GDM1 (cell line): ENCODE data around the gene FAM193B.

Experiments
- DNase-seq: peaks from one replicate; lab custom pipeline; 2025; lab: John Stamatoyannopoulos, UW

The FAM193B gene

GRCh38 chr5:177500685-177501522 is 53.5 kb downstream of the FAM193B start:
- DNase-seq, result peak; percentile 62

DNA sequence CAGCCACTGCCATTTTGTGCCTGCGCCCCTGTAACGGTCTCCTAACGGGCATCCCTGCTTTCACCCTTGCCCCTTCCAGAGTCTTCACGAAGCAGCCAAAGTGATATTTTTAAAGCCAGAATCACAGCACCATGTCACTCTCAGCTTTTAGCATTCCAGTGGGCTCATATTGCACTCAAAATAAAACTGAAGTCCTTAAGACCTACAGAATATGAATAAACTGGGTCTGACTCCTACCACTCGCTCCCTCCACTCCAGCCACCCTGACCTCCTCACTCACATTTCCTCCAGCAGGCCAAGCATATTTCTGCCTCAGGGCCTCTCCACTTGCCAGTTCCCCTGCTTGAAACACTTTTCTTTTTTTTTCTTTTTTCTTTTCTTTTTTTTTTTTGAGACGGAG is 54.5 kb downstream of the FAM193B start:
- DNase-seq, result no peak

GRCh38 chr5:177498013-177498787 is 56.2 kb downstream of the FAM193B start:
- DNase-seq, result no peak

DNA sequence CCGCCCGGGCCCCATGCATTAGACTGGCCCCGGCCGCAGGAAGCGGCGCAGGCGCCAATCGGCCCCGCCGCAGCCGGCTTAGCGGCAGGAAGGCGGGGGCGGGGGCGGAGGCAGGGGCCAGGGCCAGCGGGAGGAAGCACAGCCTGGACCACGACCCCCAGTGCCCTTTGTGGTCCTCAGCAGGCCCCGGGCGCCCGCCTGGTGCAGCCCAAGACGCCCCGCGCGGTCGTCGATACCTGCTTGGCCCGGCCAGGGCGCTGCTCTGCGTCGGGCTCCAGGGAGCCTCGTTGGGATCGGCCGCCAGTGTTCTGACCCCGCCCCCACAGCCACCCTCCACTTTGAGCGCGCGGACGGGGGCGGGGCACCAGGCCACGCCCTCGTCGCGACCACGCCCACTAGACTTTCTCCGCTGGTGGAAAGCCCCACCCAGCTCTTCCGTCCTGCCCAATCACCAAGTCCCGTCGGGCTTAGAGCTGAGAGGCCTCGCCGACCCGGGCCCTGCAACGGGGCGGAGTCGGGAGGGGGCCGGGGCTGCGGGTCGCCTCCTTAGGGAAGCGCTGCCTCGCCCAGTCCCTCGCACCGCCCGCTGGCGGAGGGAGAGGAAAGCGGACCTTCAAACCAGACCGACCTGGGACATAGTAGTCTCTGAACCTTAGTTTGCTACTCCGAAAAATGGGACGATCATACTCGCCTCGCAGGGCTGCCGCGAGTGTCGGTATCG is 56.9 kb downstream of the FAM193B start, which contains the start of gene PDLIM7:
Gene PDLIM7 (minus strand): TSS at position 313 of the 721 bp plus-strand sequence. CDS start 1,092 bp downstream, outside the sequence.
- peak; percentile 96 for DNase-seq

- DNase-seq, result peak; percentile 56
Observed at GRCh38 chr5:177496727-177497291, 57.6 kb downstream of the FAM193B start.

- DNase-seq, result no peak
Observed at GRCh38 chr5:177496070-177496726, 58.2 kb downstream of the FAM193B start.

DNA sequence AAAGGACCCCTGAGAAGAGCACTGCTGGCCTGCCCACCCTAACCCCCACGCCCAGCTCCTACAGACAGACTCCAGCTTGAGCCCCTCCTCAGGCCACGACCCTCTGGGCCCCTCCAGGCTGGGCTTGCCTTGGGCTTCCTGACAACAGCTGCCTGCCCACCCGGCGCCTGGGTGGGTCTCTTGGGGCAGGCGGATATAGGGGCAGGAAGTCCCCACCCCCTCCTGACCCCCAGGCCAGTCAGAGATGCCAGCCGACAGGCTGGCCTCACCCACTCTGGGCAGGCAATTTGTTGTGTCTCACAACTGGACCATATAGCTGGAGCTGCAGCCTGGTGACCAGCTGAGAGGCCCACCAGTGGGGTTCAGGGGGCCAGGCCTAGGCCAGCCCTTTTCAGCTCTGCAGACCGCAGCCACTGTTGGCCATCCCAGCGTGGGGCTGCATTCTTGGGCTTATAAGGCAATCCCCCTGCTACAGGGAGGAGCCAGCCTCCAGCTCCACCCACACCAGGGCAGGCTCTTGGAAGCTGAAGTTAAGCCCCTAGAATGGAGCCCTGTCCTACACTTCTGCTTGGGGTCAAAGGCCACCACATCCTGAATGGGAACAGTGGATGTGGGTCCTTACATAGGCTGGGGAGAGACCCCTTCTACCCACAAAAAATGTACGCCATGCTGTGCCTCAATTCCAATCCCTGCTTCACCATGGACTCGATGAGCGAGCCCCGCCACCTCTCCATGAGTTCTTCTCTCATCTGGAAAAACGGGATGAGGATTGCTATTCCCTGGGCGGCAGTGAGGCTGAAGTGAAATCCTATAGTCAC is 58.9 kb downstream of the FAM193B start:
- peak; percentile 42 for DNase-seq

DNA sequence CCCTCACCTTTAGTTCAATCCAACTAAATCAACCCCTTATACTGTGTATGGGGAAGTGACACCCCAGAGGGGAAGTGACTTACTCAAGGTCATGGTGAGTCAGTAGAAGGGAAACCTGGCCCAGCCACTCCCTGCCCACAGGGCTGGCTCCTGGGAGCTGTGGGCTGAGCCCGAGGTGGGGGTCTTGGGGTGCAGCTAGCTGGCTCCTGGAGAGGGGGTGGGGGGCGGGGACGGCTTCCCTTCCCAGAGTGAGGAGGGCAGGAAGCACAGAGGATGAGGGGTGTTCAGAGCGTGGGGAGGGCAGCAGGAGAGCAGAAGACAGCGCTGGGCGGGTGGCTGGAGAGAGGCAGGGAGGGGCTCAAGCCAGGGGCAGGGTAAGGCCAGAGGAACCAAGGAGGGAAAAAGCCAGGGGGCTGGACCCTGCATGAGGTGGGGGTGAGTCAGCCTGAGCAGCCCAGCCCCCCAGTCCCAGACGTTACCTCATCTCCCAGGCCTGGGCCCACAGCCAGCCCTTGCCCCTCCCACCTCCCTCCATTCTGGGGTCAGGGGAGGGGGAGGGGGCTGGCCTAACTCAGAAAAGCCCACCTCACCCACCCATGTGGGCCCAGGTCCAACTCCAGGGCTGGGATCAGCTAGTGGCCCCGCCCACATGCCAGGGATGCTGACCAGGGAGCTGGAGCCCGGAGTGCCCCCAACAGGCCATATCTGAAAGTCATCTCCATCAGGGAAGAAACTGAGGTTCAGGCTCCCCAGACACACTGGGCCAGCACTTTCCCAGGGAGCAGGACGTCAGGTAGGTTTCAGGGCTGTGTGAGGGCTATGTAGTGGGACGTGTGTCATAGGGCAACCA is 59.8 kb downstream of the FAM193B start:
- peak; percentile 65 for DNase-seq

DNA sequence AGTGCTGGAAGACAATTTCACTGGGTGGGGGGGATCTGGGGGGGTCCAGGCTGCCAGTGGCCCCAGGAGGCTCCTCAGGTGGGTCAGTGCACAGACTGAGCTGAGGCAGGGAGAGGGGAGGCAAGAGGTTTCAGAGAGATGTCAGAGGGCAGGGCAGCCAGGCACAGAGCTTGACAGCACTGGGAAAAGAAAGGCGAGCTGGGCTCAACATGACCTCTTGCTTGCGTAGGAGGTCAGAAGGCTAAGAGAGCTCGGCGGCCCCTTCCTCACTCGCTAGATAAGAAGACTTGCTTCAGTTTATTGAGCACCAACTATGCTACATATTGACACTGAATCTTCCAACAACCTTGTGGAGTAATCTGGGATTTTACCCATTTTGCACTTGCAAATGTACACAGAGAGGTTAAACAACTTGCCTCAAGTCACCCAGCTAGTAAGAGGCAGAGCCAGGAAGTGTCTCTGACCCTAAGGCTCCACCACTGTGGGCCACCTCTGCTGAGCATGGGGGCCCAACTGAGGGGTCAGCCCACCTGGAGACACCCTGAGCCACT is 60.5 kb downstream of the FAM193B start:
- no peak for DNase-seq

- DNase-seq, result no peak
Observed at GRCh38 chr5:177492841-177493240, 61.5 kb downstream of the FAM193B start.

DNA sequence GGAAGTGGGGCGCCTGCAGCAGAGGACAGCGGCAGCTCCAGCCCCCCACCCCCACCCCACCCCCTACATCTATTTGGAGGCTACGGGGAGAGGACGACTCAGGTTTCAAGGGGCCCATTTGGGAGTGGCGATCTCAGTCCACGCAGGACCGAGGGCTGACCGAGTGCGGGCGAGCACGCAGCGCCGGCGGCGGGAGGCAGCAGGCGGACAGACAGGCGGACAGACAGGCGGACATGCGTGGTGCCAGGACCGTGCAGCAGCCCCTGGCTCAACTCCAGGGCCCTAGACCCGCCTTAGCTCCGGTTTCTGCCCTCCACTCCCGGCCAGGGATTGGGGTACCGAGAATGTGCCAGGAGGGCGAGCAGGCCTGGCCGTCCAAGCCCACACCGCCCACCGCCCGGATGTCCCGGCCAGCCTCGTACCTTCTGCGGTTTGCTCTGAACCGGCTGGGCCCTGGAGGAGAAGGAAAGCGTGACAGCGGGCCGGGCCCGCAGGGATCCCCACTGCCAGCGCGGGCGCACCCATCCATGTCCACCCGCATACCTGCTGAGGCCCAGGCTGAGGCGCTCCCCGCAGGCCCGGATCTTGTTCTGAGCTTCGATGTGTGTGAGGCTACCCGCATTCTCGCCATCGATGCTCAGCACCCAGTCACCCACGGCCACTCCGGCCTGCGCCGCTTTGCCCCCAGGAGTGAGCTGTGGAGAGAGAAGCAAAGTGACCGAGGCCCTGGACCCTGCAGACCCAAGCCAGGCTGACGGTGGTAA is 62.2 kb downstream of the FAM193B start:
- no peak for DNase-seq

DNA sequence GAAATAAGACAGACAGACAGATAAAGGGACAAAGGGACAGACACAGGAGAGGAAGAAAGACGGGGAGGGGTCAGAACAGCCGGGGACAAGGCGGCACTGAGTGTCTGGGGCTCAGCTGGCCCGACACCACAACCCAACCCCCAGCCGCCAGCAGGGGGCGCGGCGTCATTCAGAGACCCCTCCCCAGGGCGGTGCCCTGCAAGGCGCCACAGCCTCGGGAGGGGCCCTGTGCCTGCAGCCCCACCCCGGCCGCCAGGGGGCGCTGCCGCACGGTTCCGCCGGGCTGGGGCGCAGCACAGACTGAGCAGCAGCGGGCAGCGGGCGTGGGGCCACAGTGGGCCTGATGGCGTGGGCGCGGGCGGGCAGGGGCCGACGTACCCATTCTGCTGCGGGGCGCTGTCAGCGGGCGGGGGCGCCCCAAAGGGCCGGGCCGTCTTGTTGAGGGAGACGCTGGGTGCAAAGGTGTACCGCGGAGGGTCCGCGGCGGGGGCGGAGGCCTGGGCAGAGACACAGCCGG is 62.9 kb downstream of the FAM193B start:
- DNase-seq, result no peak

DNA sequence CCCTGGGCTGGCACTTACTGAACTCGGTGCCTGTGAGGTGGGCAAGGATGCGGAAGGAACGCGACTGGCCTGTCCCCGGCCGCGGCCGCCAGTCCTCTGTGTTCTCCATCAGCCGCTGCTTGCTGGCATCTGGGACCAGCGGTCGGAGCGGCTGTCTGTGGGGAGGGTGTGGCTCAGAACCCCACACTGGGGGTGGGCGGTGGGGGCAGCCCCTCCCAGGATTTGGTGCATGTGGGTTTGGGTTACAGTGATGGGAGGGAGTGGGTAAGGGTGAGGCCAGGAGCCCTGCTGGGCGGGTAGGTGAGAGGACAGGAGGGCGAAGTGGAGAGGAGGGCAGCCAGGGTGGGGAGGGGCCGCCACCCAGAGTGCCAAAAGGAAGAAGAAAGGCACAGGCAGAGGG is 63.4 kb downstream of the FAM193B start:
- DNase-seq, result no peak

- no peak for DNase-seq
Observed at GRCh38 chr5:177490311-177490991, 63.9 kb downstream of the FAM193B start.

DNA sequence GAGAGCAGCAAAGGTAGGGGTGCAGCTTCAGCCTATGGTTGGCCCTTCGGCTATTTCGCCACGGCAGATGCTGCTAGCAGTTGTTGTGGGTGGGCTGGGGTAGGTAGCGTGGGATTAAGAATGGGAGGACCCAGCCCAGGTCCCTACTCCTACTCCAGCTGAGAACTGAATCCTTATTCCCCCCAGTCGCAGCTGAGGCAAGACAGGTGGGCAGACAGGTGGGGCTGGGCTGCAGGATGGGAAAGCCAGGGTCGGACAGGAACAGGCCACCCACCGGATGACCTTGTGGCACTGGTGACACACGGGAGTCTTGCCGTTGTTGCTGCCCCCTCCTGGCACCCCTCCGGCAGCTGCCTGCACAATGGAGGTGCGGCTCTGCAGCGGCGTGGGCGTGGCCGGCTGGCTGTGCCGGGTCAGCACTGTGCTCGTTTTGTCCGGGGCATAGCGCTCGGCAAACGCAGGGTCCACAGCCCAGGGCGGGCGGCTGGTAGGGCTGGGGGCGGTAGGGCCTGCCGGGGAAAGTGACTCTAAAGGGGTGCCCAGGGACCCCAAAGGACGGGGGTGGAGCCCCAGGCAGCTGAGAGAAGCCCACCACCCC is 65.1 kb downstream of the FAM193B start:
- no peak for DNase-seq

DNA sequence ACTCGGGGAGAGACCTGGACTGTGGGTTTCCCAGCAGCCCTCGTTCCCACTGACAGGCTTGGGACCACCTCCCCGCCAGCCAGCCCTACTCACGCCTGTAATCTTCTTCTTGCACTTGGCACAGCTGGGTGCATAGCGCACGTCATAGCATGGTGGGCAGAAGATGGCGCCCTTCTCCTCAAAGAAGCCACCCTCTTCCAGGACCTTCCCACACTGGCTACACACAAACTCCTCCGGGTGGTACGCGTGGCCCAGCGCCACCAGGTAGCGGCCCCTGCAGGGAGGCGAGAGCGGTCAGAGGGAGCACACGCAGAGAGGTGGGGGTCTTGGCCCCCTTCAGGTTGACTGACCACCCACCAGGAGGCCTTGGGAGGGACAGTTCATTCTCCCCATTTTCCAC is 66.4 kb downstream of the FAM193B start:
- no peak for DNase-seq

GRCh38 chr5:177487144-177487543 is 67.2 kb downstream of the FAM193B start:
- no peak for DNase-seq
